HCT116 (cell line): ENCODE measurements around the gene LRRC9. TPM values are rescaled to one million over a fixed set of nuclear protein-coding genes. Genes with fewer than 3 reads are reported as not detected.

ENCODE experiments used
- ATAC-seq: fragments of 200-7000 bp; cut with Tn5 transposase; 2 replicates; pipeline ENCODE4 v1.9.1; 2020; ENCODE audit warnings: mild to moderate bottlenecking, moderate library complexity
- BruUV-seq: library from RNA; stranded (reverse); fragments of 400-500 nt; replicated peaks from 2 replicates; lab custom pipeline; 2021; lab: Mats Ljungman, UMichigan
- CTCF ChIA-PET: fragments of 300-600 bp; sonication (Branson Sonifier 250); formaldehyde crosslinking; loops from one replicate; lab custom pipeline; 2021; ENCODE audit warnings: antibody characterized with exemption; lab: Charles Lee
- POLR2A ChIA-PET: fragments of 300-600, 350-600 bp; sonication (Branson Sonifier 250); formaldehyde crosslinking; loops from one replicate; lab custom pipeline; 2021; ENCODE audit warnings: antibody characterized with exemption; lab: Charles Lee
- RAD21 ChIA-PET, 2 experiments: fragments of 300-600 bp; sonication (Branson Sonifier 250); formaldehyde crosslinking; loops; one replicate each; lab custom pipeline; 2023; ENCODE audit warnings: low total read pairs in 2 of 2; ENCODE audit not compliant: uncharacterized antibody in 2 of 2, unreplicated experiment in 2 of 2, low non-redundant PET in 1 of 2; lab: Charles Lee
- DNase-seq: peaks from one replicate; pipeline ENCODE4 v3.0.0-alpha.2; 2010; ENCODE audit warnings: low read depth, low spot score
- H2AFZ ChIP-seq: fragments of 200-600 bp; shearing (Covaris generic), sonication (generic); 2 replicates; pipeline ENCODE4 v1.6.1; 2017; ENCODE audit warnings: low read depth, mixed run types, mixed read lengths, antibody characterized with exemption, low read length; ENCODE audit not compliant: poor library complexity, severe bottlenecking
- H3K27ac ChIP-seq: 2 replicates; pipeline ENCODE4 v1.5.1; 2012; ENCODE audit warnings: low read depth, low read length
- H3K27me3 ChIP-seq: fragments of 200-600 bp; sonication (generic); 2 replicates; pipeline ENCODE4 v1.6.1; 2016; ENCODE audit warnings: mixed run types, low read length, mixed read lengths; ENCODE audit not compliant: insufficient read depth
- H3K36me3 ChIP-seq, 2 experiments: fragments of 200-500 bp in 1 of 2; fragments of 200-600 bp in 1 of 2; sonication (Bioruptor generic) in 1 of 2; sonication (generic) in 1 of 2; 2 replicates each; pipeline versions ENCODE4 v1.5.1 to v1.6.1; 2014 to 2016; ENCODE audit warnings: low read length in 2 of 2, inconsistent platforms in 1 of 2, mixed read lengths in 1 of 2, mixed run types in 1 of 2; ENCODE audit not compliant: insufficient read depth in 2 of 2, control insufficient read depth in 1 of 2
- H3K4me1 ChIP-seq, 2 experiments: fragments of 200-600 bp in 1 of 2; sonication (generic) in 1 of 2; 2 replicates each; pipeline versions ENCODE4 v1.5.1 to v1.6.1; 2012 to 2017; ENCODE audit warnings: low read length in 2 of 2, inconsistent platforms in 1 of 2, mild to moderate bottlenecking in 1 of 2, mixed read lengths in 1 of 2, mixed run types in 1 of 2, moderate library complexity in 1 of 2; ENCODE audit not compliant: insufficient read depth in 2 of 2, control insufficient read depth in 1 of 2
- H3K4me2 ChIP-seq: fragments of 200-600 bp; sonication (generic); 2 replicates; pipeline ENCODE4 v1.6.1; 2017; ENCODE audit warnings: mixed run types, low read length, mixed read lengths
- H3K4me3 ChIP-seq, 2 experiments: fragments of 200-600 bp in 1 of 2; sonication (generic) in 1 of 2; replicated peaks in 1 of 2; 2 replicates each; pipeline ENCODE4 v1.5.1; 2011 to 2016; ENCODE audit warnings: low read length in 2 of 2, control low read depth in 1 of 2, low read depth in 1 of 2, mild to moderate bottlenecking in 1 of 2, mixed read lengths in 1 of 2, mixed run types in 1 of 2
- H3K79me2 ChIP-seq: fragments of 200-600 bp; sonication (generic); 2 replicates; pipeline ENCODE4 v1.6.1; 2017; ENCODE audit warnings: mild to moderate bottlenecking, mixed run types, low read length, moderate library complexity, mixed read lengths; ENCODE audit not compliant: insufficient read depth
- H3K9ac ChIP-seq: fragments of 200-600 bp; sonication (generic); 2 replicates; pipeline ENCODE4 v1.6.1; 2016; ENCODE audit warnings: low read length, mixed read lengths
- H3K9me2 ChIP-seq: fragments of 200-600 bp; sonication (generic), shearing (Covaris generic); 2 replicates; pipeline ENCODE4 v1.6.1; 2017; ENCODE audit warnings: mixed run types, mild to moderate bottlenecking, moderate library complexity; ENCODE audit not compliant: insufficient read depth
- H3K9me3 ChIP-seq, 2 experiments: fragments of 200-500 bp in 1 of 2; fragments of 200-600 bp in 1 of 2; sonication (Bioruptor generic) in 1 of 2; sonication (generic) in 1 of 2; 2 replicates each; pipeline ENCODE4 v1.6.1; 2014 to 2017; ENCODE audit warnings: low read length in 2 of 2, mixed read lengths in 2 of 2, inconsistent platforms in 1 of 2, low read depth in 1 of 2, mild to moderate bottlenecking in 1 of 2, mixed run types in 1 of 2, moderate library complexity in 1 of 2; ENCODE audit not compliant: control insufficient read depth in 1 of 2, insufficient read depth in 1 of 2
- H4K20me1 ChIP-seq: fragments of 200-600 bp; sonication (generic), shearing (Covaris generic); 2 replicates; pipeline ENCODE4 v1.6.1; 2017; ENCODE audit warnings: mixed run types, mild to moderate bottlenecking, moderate library complexity; ENCODE audit not compliant: insufficient read depth
- ATF3 ChIP-seq: IDR thresholded peaks from 2 replicates; pipeline ENCODE4 v1.6.1; 2012
- CBX3 ChIP-seq: IDR thresholded peaks from 2 replicates; pipeline ENCODE4 v1.6.1; 2012; ENCODE audit warnings: low read depth
- CTCF ChIP-seq, 3 experiments: fragments of 200-600 bp in 1 of 3; sonication (generic) in 1 of 3; IDR thresholded peaks in 2 of 3; conservative IDR thresholded peaks in 1 of 3; 2 replicates each; pipeline ENCODE4 v1.5.1; 2012 to 2017; ENCODE audit warnings: low read depth in 2 of 3, low read length in 2 of 3, antibody characterized with exemption in 1 of 3, borderline replicate concordance in 1 of 3, control low read depth in 1 of 3, mild to moderate bottlenecking in 1 of 3, mixed read lengths in 1 of 3, mixed run types in 1 of 3, moderate library complexity in 1 of 3; ENCODE audit not compliant: insufficient read depth in 1 of 3
- POLR2AphosphoS5 ChIP-seq: IDR thresholded peaks from 2 replicates; pipeline ENCODE4 v1.6.1; 2011; ENCODE audit warnings: mild to moderate bottlenecking, low read depth, low read length, moderate library complexity
- RAD21 ChIP-seq: IDR thresholded peaks from 2 replicates; pipeline ENCODE4 v1.6.1; 2012; ENCODE audit warnings: low read depth, mild to moderate bottlenecking
- SIN3A ChIP-seq: IDR thresholded peaks from 2 replicates; pipeline ENCODE4 v1.6.1; 2012; ENCODE audit warnings: low read depth
- intact Hi-C: fragments of 100-400 bp; cut with micrococcal nuclease; formaldehyde crosslinking; loops from 2 replicates; pipeline ENCODE4 v1.10.0; 2022
- total RNA-seq: library from RNA; stranded (reverse); gene quantifications from one replicate; pipeline ENCODE4 v1.2.1, GENCODE V29; 2021; ENCODE audit not compliant: unreplicated experiment

Gene LRRC9
- total RNA-seq, 1 experiment from 2014 or later, result not detected

- no peak for ATAC-seq
- no peaks in the 10 kb centered on the region for H3K9me2 ChIP-seq
- CTCF ChIA-PET, result no interaction called here
Measured at GRCh38 chr14:59997449-59997848, 77.5 kb downstream of the LRRC9 start.

More at GRCh38 chr14:59997449-59997848, 77.5 kb downstream of the LRRC9 start:
- TF ChIP-seq RAD21 (no peak), POLR2AphosphoS5 (no peak), SIN3A (no peak), ATF3 (no peak), CTCF (IDR thresholded peaks at IDR 0.05 in 2 of 3, conservative IDR thresholded peaks at IDR 0.05 in 1 of 3; ENCODE audit: borderline replicate concordance in 1 of 3, insufficient read depth in 1 of 3, low read depth in 2 of 3, low read length in 2 of 3) (no peak), CBX3 (no peak)
- no peak overlapping the region for H3K9ac ChIP-seq
- H4K20me1 ChIP-seq, result no peaks in the 10 kb centered on the region
- RAD21 ChIA-PET, result no interaction called here
- H3K36me3 ChIP-seq, result no peaks in the 10 kb centered on the region
- H3K27me3 ChIP-seq, result no peaks in the 10 kb centered on the region
- H3K27ac ChIP-seq, result no peak overlapping the region
- H3K9me3 ChIP-seq, result no peaks in the 10 kb centered on the region
- POLR2A ChIA-PET, result no interaction called here
- BruUV-seq, result no TSS peak
- intact Hi-C loops, result no loop called here
- H3K4me2 ChIP-seq, result no peak overlapping the region
- no peaks in the 10 kb centered on the region for H3K79me2 ChIP-seq
- DNase-seq, result no peak
- no peaks in the 10 kb centered on the region for H3K4me1 ChIP-seq
- H2AFZ ChIP-seq, result no peak overlapping the region
- H3K4me3 ChIP-seq, result no peak overlapping the region
